K562 treated with DMSO at 1 percent for 4 hours (cell line): ENCODE results near the gene AGAP1. TPM values are rescaled to one million over a fixed set of nuclear protein-coding genes. Genes with fewer than 3 reads are reported as not detected.

Experiments used
- total RNA-seq: library from RNA; unstranded; fragments of 300-600 nt; gene quantifications from 2 replicates; pipeline ENCODE4 v1.2.3, GENCODE V29; 2022; ENCODE audit not compliant: insufficient read depth

Gene AGAP1
- 19.4 and 24.4 TPM in 2 replicates for total RNA-seq

DNA sequence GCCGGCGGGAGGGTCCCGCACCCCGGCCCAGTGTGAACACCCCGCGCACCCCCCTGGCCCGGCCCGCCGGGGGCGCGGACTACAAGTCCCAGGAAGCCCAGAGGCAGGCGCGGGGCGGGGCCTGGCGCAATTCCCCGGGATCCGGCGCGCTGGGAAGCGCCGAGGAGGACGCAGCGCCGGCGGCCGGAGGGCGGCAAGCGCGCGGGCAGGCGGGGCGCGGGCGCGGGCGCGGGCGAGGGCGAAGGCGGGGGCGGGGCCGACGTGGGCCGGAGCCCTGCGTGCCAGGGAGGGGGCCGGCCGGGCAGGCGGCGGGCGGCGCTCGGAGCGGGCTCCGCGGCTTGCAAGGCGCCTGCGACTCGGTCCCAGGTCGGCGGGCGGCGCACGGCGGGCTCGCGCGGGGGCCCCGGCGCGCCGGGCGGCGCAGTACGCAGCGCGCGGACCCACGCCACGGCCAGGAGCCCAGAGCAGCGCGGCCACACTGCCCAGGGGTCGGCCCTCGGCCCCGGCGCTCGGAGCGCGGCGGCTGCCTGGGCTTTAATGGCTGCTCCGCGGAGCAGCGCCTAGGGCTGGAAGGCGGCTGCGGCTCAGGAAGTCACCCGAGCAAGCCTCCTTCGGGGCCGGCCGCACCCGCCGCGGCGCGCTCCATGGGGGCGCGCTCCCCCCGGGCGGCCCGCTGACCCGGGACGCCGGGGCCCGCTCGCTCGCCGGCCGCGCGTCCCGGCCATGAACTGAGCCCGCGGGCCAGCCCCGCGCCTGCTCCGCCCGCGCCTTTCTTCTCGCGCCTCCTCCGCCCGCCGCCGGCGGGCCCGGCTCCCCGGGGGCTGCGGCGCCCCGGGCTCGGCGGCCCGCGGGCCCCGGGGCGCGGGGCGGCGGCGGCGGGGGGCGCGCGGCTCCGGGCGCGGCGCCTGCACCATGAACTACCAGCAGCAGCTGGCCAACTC is at the start of gene AGAP1:
Gene AGAP1, plus strand, starts transcription at position 269 of the 941 bp plus-strand sequence.

DNA sequence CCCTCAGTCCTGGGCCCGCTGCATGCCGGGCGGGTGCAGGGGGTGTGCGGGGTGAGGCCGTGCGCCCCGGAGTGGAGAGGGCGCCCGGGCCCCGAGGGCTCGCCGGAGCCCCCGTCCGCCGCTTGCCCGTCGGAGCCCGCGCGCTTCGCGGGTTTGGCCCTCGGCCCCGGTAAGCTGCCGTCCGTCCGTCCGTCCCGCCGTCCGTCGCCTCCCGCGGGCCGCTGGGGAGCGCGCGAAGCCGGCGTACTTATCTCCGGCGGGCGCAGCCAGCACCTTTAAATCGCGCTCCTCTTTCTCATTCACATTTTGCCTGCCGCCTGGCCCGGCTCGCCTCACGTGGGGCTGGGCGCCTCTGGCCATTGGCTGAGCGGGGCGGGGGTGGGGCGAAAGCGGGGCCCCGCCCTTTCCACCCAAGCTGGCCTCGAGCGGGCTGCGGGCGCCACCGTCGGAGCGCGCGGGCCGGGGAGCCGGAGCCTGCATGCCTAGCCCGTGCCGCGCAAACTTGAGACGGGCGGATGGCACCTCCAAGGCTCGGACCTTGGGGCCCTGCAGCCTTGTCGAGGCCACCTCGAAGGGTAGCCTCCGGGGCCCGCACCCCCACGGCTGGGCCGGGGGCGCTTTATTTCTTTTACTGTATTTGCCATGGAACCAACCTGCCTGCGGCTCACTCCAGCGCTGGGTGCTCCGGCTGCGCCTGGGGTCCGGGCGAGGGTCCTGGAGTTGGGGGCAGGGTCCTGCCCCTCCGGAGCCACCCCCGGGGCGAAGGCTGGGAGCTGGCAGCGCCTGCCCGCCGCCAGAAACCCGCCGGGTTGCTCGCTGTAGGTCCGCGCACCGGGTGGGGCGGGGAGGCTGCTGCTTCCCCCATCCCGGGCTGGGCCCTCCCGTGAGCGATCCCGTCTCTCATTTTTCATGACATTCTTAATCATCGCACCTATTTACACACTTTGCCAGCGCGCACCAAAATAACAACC is 674.6 kb downstream of the AGAP1 start, which contains the start of gene GBX2:
Gene GBX2, minus strand, starts transcription at position 277 of the 971 bp plus-strand sequence. CDS start 415 bp downstream, outside the sequence.

